HG03097 (cell line): ENCODE data around the gene IL15.
"Not testable (repeated sequence)": the region's sequence is repeated elsewhere in the genome, so short reads cannot be mapped to it uniquely, and the experiment has no call there.

Experiments used
- ATAC-seq: cut with Tn5 transposase; IDR thresholded peaks from one replicate; pipeline ENCODE4 v1.9.1; 2021; ENCODE audit not compliant: unreplicated experiment, low FRiP score

IL15 gene

GRCh38 chr4:141645611-141646340, 9.4 kb downstream of the IL15 start:
- ATAC-seq, result no peak

- no peak for ATAC-seq
Observed at GRCh38 chr4:141646969-141647368, 10.6 kb downstream of the IL15 start.

DNA sequence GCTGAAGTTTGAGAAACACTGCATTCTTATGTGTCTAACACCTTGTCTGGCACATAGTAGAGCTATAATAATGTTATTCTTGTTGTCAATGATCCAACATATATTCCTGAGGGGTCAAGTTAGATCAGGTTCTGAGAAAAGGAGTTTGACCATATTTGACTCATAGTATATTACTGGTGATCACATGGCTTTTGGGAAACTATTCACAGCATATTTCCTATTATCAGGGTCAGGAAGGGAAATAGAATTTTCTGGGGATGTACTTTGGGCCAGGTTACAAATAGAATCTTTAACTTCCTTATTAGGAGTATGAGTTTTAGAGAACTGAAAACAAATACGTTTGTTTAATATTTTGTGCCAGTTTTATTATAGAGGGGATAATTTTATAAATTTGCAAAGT, 11.6 kb downstream of the IL15 start:
- ATAC-seq, result no peak

GRCh38 chr4:141652161-141652778, 15.9 kb downstream of the IL15 start:
- ATAC-seq, result no peak

- ATAC-seq, result no peak
Observed at GRCh38 chr4:141654098-141654497, 17.7 kb downstream of the IL15 start.

DNA sequence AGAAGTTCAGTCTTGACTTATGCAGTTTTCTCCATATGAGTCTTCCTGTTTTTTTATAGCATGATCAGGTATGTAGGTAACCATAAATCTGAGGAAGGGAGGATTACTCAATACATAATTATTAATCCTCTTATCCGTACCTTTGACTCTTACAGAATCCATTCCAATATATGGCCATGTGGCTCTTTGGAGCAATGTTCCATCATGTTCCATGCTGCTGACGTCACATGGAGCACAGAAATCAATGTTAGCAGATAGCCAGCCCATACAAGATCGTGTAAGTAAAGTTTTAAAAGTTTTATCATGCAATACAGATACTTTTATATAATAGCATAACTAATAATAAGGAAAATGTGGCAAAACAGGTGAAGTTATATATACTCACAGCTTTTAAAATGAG, 19.6 kb downstream of the IL15 start:
- ATAC-seq, result no peak

- ATAC-seq, result no peak
Observed at GRCh38 chr4:141657550-141658250, 21.3 kb downstream of the IL15 start.

GRCh38 chr4:141658309-141658708, 21.9 kb downstream of the IL15 start:
- peak; percentile 68 for ATAC-seq

DNA sequence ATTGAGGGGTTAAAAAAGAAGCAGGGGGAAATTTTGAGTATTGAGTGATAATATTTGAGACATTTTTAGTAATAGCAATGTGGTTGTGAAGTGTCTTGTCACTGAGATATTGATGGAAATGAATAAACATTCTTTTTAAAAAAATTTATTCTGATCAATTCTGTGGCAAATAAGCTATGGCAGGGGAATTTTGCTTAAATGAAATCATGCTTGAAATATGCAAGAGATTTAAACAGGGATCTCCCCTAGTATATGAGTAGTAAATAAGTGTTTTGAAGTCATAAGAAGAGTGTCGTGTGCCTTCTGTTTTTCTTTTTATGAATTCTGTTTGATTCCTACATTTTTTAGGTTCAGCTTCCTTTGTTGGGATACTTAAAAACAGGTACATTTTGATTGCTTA, 23.2 kb downstream of the IL15 start:
- no peak for ATAC-seq

DNA sequence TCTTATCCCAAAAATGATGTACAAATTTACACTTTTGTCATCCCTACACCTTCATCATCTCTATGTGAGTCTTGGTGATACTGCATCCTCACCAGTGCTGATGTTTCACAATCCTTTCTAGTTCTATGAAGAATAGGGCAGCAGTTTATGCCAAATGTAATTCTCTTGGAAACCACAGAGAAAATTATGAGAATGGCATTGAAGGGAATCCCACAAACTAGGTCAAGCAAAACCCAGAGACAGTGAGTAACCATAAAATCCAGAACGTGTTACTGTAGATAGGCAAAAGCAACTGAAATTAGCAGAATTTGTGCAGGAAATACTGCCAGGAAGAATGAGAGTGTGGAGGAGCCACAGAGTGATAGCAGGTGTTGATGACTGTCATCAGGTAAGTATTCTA, 24.5 kb downstream of the IL15 start:
- no peak for ATAC-seq

- no peak for ATAC-seq
Observed at GRCh38 chr4:141668200-141668910, 32.0 kb downstream of the IL15 start.

GRCh38 chr4:141669501-141669900, 33.1 kb downstream of the IL15 start:
- ATAC-seq, result no peak

GRCh38 chr4:141675384-141675783, 39.0 kb downstream of the IL15 start:
- no peak for ATAC-seq

DNA sequence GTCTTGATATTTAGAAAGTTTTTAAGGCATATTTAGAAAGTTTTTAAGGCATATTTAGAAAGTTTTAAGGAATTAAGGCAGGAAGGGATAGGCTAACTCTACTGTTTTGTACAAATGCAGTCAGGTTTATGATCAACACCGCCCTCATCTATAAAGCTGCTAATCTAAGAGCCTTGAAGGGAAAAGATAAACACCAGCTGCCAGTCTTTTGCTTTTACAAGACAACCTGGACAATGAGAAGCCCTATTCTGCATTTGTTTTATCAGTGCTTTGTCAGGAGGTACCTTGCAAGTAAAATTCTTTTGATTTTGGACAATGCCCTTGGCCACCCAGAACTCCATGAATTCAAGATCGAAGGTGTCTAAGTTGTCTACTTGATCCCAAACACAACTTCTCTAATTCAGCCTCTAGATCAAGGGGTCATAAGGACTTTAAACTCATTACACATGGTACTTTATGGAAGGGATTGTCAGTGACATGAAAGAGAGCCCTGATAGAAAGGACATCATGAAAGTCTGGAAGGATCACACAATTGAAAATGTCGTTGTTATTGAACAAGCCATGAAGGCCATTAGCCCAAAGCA, 39.8 kb downstream of the IL15 start:
- no peak for ATAC-seq

- ATAC-seq, result no peak
Observed at GRCh38 chr4:141680060-141680459, 43.7 kb downstream of the IL15 start.

DNA sequence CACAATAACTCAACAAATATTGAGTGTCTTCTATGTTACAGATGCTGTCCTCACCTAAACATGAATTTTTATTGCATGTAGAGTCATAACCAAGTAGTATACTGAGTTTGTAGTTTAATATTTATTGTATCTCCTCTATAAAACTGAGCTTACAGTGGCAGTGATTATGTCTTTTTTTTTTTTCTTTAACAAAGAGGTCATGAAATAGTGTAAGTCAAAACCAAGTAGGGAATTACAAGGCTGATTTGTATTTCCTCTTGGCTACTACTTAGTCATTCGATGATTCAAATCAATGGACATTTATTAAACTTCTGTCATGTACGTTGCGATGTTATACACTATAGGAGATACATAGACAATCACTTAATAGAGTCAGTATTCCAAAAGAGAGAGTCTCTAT, 48.4 kb downstream of the IL15 start:
- ATAC-seq, result no peak

- no peak for ATAC-seq
Observed at GRCh38 chr4:141686146-141686775, 49.9 kb downstream of the IL15 start.

DNA sequence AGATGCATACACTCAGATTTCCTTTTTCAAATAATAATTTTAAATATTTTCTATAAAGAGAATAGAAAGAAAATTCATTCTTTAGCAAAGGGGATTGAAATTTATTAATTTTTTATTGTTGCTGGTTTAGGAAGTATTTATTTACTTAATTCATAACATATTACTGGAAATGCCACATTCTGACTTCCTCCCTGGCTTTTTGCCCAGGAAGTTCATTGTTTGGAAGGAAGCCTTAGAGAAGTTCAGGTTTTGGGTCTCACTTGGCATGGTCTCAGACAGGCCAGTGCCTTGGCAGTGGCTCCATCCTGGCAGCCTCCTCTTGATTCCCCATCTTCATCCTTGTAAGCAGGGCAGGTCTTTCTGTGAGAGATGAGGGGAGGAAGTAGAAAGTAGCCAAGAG, 50.5 kb downstream of the IL15 start:
- no peak for ATAC-seq

DNA sequence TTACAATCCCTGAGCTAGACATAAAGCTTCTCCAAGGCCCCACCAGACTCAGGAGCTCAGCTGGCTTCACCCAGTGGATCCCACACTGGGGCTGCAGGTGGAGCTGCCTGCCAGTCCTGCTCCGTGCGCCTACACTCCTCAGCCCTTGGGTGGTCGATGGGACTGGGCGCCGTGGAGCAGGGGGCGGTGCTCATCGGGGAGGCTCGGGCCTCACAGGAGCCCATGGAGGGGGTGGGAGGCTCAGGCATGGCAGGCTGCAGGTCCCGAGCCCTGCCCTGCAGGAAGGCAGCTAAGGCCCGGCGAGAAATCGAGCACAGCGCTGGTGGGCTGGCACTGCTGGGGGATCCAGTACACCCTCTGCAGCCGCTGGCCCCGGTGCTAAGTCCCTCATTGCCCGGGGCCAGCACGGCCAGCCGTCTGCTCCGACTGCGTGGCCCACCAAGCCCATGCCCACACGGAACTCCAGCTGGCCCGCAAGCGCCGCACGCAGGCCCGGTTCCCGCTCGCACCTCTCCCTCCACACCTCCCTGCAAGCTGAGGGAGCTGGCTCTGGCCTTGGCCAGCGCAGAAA, 53.4 kb downstream of the IL15 start:
- not testable (repeated sequence) for ATAC-seq

GRCh38 chr4:141691247-141691646, 54.9 kb downstream of the IL15 start:
- ATAC-seq, result not testable (repeated sequence)
